Measurements from ENCODE around the gene RYR2.

Gene RYR2

GRCh38 chr1:237239248-237239647 is 197.3 kb downstream of the RYR2 start:
- no peaks in the 10 kb centered on the region for H3K36me3 ChIP-seq (ENCODE audit: insufficient read depth, low read depth, low read length)
- no peaks in the 10 kb centered on the region for H3K27me3 ChIP-seq (ENCODE audit: insufficient read depth, low read length)
- H3K9ac ChIP-seq (ENCODE audit: low read depth, low read length): peak overlapping the region; percentile 78; the same call in 1 of the 2 replicates
- H3K4me1 ChIP-seq (ENCODE audit: insufficient read depth, low read length): peaks cover 22% of the 10 kb centered on the region; the same call in 1 of the 2 replicates
- H3K4me3 ChIP-seq (ENCODE audit: low read length): peak overlapping the region; percentile 48; the same call in 1 of the 2 replicates
- no peaks in the 10 kb centered on the region; the same call in 1 of the 2 replicates for H3K9me3 ChIP-seq (ENCODE audit: insufficient read depth, low read depth, low read length)
- H3K27ac ChIP-seq (ENCODE audit: low read length): peak overlapping the region; percentile 92

GRCh38 chr1:237241038-237241437 is 199.1 kb downstream of the RYR2 start:
- Histone ChIP-seq H3K4me1 (ENCODE audit: insufficient read depth, low read length) (peaks cover 20% of the 10 kb centered on the region; the same call in 1 of the 2 replicates), H3K27me3 (ENCODE audit: insufficient read depth, low read length) (no peaks in the 10 kb centered on the region), H3K9ac (ENCODE audit: low read depth, low read length) (no peak overlapping the region), H3K4me3 (ENCODE audit: low read length) (no peak overlapping the region), H3K9me3 (ENCODE audit: insufficient read depth, low read depth, low read length) (no peaks in the 10 kb centered on the region; the same call in 1 of the 2 replicates), H3K27ac (ENCODE audit: low read length) (no peak overlapping the region), H3K36me3 (ENCODE audit: insufficient read depth, low read depth, low read length) (no peaks in the 10 kb centered on the region)

- no peaks in the 10 kb centered on the region for H3K27me3 ChIP-seq (ENCODE audit: insufficient read depth, low read length)
- no peaks in the 10 kb centered on the region for H3K9me3 ChIP-seq (ENCODE audit: insufficient read depth, low read depth, low read length)
- no peak overlapping the region for H3K9ac ChIP-seq (ENCODE audit: low read depth, low read length)
- H3K4me3 ChIP-seq (ENCODE audit: low read length): no peak overlapping the region
- no peak overlapping the region for H3K27ac ChIP-seq (ENCODE audit: low read length)
- peaks cover 11% of the 10 kb centered on the region; the same call in 1 of the 2 replicates for H3K4me1 ChIP-seq (ENCODE audit: insufficient read depth, low read length)
- no peaks in the 10 kb centered on the region for H3K36me3 ChIP-seq (ENCODE audit: insufficient read depth, low read depth, low read length)
Observed at GRCh38 chr1:237244778-237245177, 202.8 kb downstream of the RYR2 start.

- Histone ChIP-seq H3K9me3 (ENCODE audit: insufficient read depth, low read depth, low read length) (no peaks in the 10 kb centered on the region), H3K27me3 (ENCODE audit: insufficient read depth, low read length) (no peaks in the 10 kb centered on the region), H3K4me1 (ENCODE audit: insufficient read depth, low read length) (0 out of 2 replicates have a peak, but pooled peaks cover 3% of the 10 kb centered on the region), H3K27ac (ENCODE audit: low read length) (no peak overlapping the region), H3K9ac (ENCODE audit: low read depth, low read length) (no peak overlapping the region), H3K36me3 (ENCODE audit: insufficient read depth, low read depth, low read length) (no peaks in the 10 kb centered on the region), H3K4me3 (ENCODE audit: low read length) (no peak overlapping the region)
Observed at GRCh38 chr1:237247442-237247841, 205.5 kb downstream of the RYR2 start.

GRCh38 chr1:237249120-237249519 is 207.1 kb downstream of the RYR2 start:
- H3K36me3 ChIP-seq (ENCODE audit: insufficient read depth, low read depth, low read length): no peaks in the 10 kb centered on the region
- H3K27me3 ChIP-seq (ENCODE audit: insufficient read depth, low read length): no peaks in the 10 kb centered on the region
- 0 out of 2 replicates have a peak, but pooled peaks cover 3% of the 10 kb centered on the region for H3K4me1 ChIP-seq (ENCODE audit: insufficient read depth, low read length)
- no peak overlapping the region for H3K4me3 ChIP-seq (ENCODE audit: low read length)
- H3K9ac ChIP-seq (ENCODE audit: low read depth, low read length): no peak overlapping the region
- no peak overlapping the region for H3K27ac ChIP-seq (ENCODE audit: low read length)
- H3K9me3 ChIP-seq (ENCODE audit: insufficient read depth, low read depth, low read length): no peaks in the 10 kb centered on the region

GRCh38 chr1:237250055-237250454 is 208.1 kb downstream of the RYR2 start:
- no peaks in the 10 kb centered on the region for H3K27me3 ChIP-seq (ENCODE audit: insufficient read depth, low read length)
- no peak overlapping the region for H3K9ac ChIP-seq (ENCODE audit: low read depth, low read length)
- 0 out of 2 replicates have a peak, but pooled peaks cover 3% of the 10 kb centered on the region for H3K4me1 ChIP-seq (ENCODE audit: insufficient read depth, low read length)
- no peaks in the 10 kb centered on the region for H3K36me3 ChIP-seq (ENCODE audit: insufficient read depth, low read depth, low read length)
- no peak overlapping the region for H3K4me3 ChIP-seq (ENCODE audit: low read length)
- H3K9me3 ChIP-seq (ENCODE audit: insufficient read depth, low read depth, low read length): no peaks in the 10 kb centered on the region
- H3K27ac ChIP-seq (ENCODE audit: low read length): no peak overlapping the region

GRCh38 chr1:237255071-237255470 is 213.1 kb downstream of the RYR2 start:
- Histone ChIP-seq H3K27ac (ENCODE audit: low read length) (no peak overlapping the region), H3K9me3 (ENCODE audit: insufficient read depth, low read depth, low read length) (no peaks in the 10 kb centered on the region), H3K4me3 (ENCODE audit: low read length) (no peak overlapping the region), H3K36me3 (ENCODE audit: insufficient read depth, low read depth, low read length) (no peaks in the 10 kb centered on the region), H3K4me1 (ENCODE audit: insufficient read depth, low read length) (no peaks in the 10 kb centered on the region), H3K27me3 (ENCODE audit: insufficient read depth, low read length) (no peaks in the 10 kb centered on the region), H3K9ac (ENCODE audit: low read depth, low read length) (no peak overlapping the region)

- Histone ChIP-seq H3K36me3 (ENCODE audit: insufficient read depth, low read depth, low read length) (no peaks in the 10 kb centered on the region), H3K9me3 (ENCODE audit: insufficient read depth, low read depth, low read length) (no peaks in the 10 kb centered on the region), H3K27ac (ENCODE audit: low read length) (no peak overlapping the region), H3K4me3 (ENCODE audit: low read length) (no peak overlapping the region), H3K9ac (ENCODE audit: low read depth, low read length) (no peak overlapping the region), H3K27me3 (ENCODE audit: insufficient read depth, low read length) (no peaks in the 10 kb centered on the region), H3K4me1 (ENCODE audit: insufficient read depth, low read length) (no peaks in the 10 kb centered on the region)
Observed at GRCh38 chr1:237258871-237259270, 216.9 kb downstream of the RYR2 start.

GRCh38 chr1:237261198-237261597 is 219.2 kb downstream of the RYR2 start:
- H3K4me1 ChIP-seq (ENCODE audit: insufficient read depth, low read length): no peaks in the 10 kb centered on the region
- H3K9ac ChIP-seq (ENCODE audit: low read depth, low read length): no peak overlapping the region
- H3K27me3 ChIP-seq (ENCODE audit: insufficient read depth, low read length): no peaks in the 10 kb centered on the region
- H3K36me3 ChIP-seq (ENCODE audit: insufficient read depth, low read depth, low read length): no peaks in the 10 kb centered on the region
- no peak overlapping the region for H3K27ac ChIP-seq (ENCODE audit: low read length)
- H3K4me3 ChIP-seq (ENCODE audit: low read length): no peak overlapping the region
- H3K9me3 ChIP-seq (ENCODE audit: insufficient read depth, low read depth, low read length): no peaks in the 10 kb centered on the region

GRCh38 chr1:237267743-237268142 is 225.8 kb downstream of the RYR2 start:
- H3K27me3 ChIP-seq (ENCODE audit: insufficient read depth, low read length): no peaks in the 10 kb centered on the region
- H3K4me3 ChIP-seq (ENCODE audit: low read length): no peak overlapping the region
- H3K9me3 ChIP-seq (ENCODE audit: insufficient read depth, low read depth, low read length): no peaks in the 10 kb centered on the region
- H3K9ac ChIP-seq (ENCODE audit: low read depth, low read length): no peak overlapping the region
- no peaks in the 10 kb centered on the region for H3K36me3 ChIP-seq (ENCODE audit: insufficient read depth, low read depth, low read length)
- no peaks in the 10 kb centered on the region for H3K4me1 ChIP-seq (ENCODE audit: insufficient read depth, low read length)
- no peak overlapping the region for H3K27ac ChIP-seq (ENCODE audit: low read length)

GRCh38 chr1:237269938-237270337 is 228.0 kb downstream of the RYR2 start:
- H3K9ac ChIP-seq (ENCODE audit: low read depth, low read length): no peak overlapping the region
- no peak overlapping the region for H3K4me3 ChIP-seq (ENCODE audit: low read length)
- H3K36me3 ChIP-seq (ENCODE audit: insufficient read depth, low read depth, low read length): no peaks in the 10 kb centered on the region
- no peaks in the 10 kb centered on the region for H3K27me3 ChIP-seq (ENCODE audit: insufficient read depth, low read length)
- H3K27ac ChIP-seq (ENCODE audit: low read length): no peak overlapping the region
- no peaks in the 10 kb centered on the region for H3K9me3 ChIP-seq (ENCODE audit: insufficient read depth, low read depth, low read length)
- no peaks in the 10 kb centered on the region for H3K4me1 ChIP-seq (ENCODE audit: insufficient read depth, low read length)

- no peaks in the 10 kb centered on the region for H3K4me1 ChIP-seq (ENCODE audit: insufficient read depth, low read length)
- H3K4me3 ChIP-seq (ENCODE audit: low read length): no peak overlapping the region
- no peak overlapping the region for H3K27ac ChIP-seq (ENCODE audit: low read length)
- H3K36me3 ChIP-seq (ENCODE audit: insufficient read depth, low read depth, low read length): no peaks in the 10 kb centered on the region
- H3K27me3 ChIP-seq (ENCODE audit: insufficient read depth, low read length): no peaks in the 10 kb centered on the region
- H3K9ac ChIP-seq (ENCODE audit: low read depth, low read length): no peak overlapping the region
- no peaks in the 10 kb centered on the region for H3K9me3 ChIP-seq (ENCODE audit: insufficient read depth, low read depth, low read length)
Observed at GRCh38 chr1:237270353-237270752, 228.4 kb downstream of the RYR2 start.
